Endothelial cell of umbilical vein (primary cell): ENCODE data around the gene SPTBN5. TPM values are rescaled to one million over a fixed set of nuclear protein-coding genes. Genes with fewer than 3 reads are reported as not detected.

Experiments used
- BruUV-seq: library from RNA; stranded (reverse); fragments of 400-500 nt; replicated peaks from 2 replicates; lab custom pipeline; 2021; lab: Mats Ljungman, UMichigan
- CTCF ChIA-PET: fragments of 300-600, 350-600 bp; sonication (Branson Sonifier 250); formaldehyde crosslinking; loops from one replicate; lab custom pipeline; 2021; ENCODE audit warnings: antibody characterized with exemption, inconsistent platforms; lab: Charles Lee
- POLR2A ChIA-PET: fragments of 300-600, 350-600 bp; sonication (Branson Sonifier 250); formaldehyde crosslinking; loops from one replicate; lab custom pipeline; 2021; ENCODE audit warnings: antibody characterized with exemption, inconsistent platforms; lab: Charles Lee
- DNase-seq: peaks from one replicate; pipeline ENCODE4 v3.0.0-alpha.2; 2011; ENCODE audit warnings: low read depth, low spot score
- FAIRE-seq: peaks from 2 replicates; lab custom pipeline; 2011; peaks lifted over from hg19 to GRCh38; lab: Jason Lieb, UNC
- H2AFZ ChIP-seq: 2 replicates; pipeline ENCODE4 v1.6.0; 2012; ENCODE audit warnings: low read depth, low read length, control low read depth, inconsistent platforms
- H3K27ac ChIP-seq: 2 replicates; pipeline ENCODE4 v1.5.1; 2011; ENCODE audit warnings: low read depth, mild to moderate bottlenecking, control low read depth, low read length, moderate library complexity; ENCODE audit not compliant: insufficient read depth
- H3K27me3 ChIP-seq, 2 experiments: 2 replicates each; pipeline versions ENCODE4 v1.6.0 to v1.6.1; 2011; ENCODE audit warnings: low read length in 2 of 2, mixed read lengths in 1 of 2; ENCODE audit not compliant: control insufficient read depth in 2 of 2, insufficient read depth in 2 of 2
- H3K36me3 ChIP-seq, 2 experiments: 2 replicates in 1 of 2; 3 replicates in 1 of 2; pipeline ENCODE4 v1.5.1; 2011; ENCODE audit warnings: low read length in 2 of 2, mild to moderate bottlenecking in 1 of 2, moderate library complexity in 1 of 2; ENCODE audit not compliant: control insufficient read depth in 2 of 2, insufficient read depth in 2 of 2; ENCODE audit errors: extremely low read depth in 1 of 2
- H3K4me1 ChIP-seq: 3 replicates; pipeline ENCODE4 v1.5.1; 2011; ENCODE audit warnings: mild to moderate bottlenecking, low read length; ENCODE audit not compliant: control insufficient read depth, insufficient read depth; ENCODE audit errors: extremely low read depth
- H3K4me2 ChIP-seq: 2 replicates; pipeline ENCODE4 v1.6.1; 2011; ENCODE audit warnings: low read length, control low read depth, mixed read lengths; ENCODE audit not compliant: insufficient read depth
- H3K4me3 ChIP-seq, 3 experiments: fragments of 200-600 bp in 1 of 3; sonication (generic), shearing (Covaris generic) in 1 of 3; replicated peaks in 1 of 3; 2 replicates each; pipeline ENCODE4 v1.5.1; 2011 to 2016; ENCODE audit warnings: control low read depth in 3 of 3, low read length in 3 of 3, mild to moderate bottlenecking in 2 of 3, inconsistent platforms in 1 of 3, low read depth in 1 of 3, moderate library complexity in 1 of 3; ENCODE audit not compliant: insufficient read depth in 1 of 3
- H3K79me2 ChIP-seq: 2 replicates; pipeline ENCODE4 v1.6.0; 2012; ENCODE audit warnings: low read length, inconsistent platforms; ENCODE audit not compliant: control insufficient read depth, insufficient read depth
- H3K9ac ChIP-seq: replicated peaks from 2 replicates; pipeline ENCODE3; 2011; ENCODE audit warnings: low read length, control low read depth; ENCODE audit not compliant: insufficient read depth; ENCODE audit errors: extremely low read depth
- H3K9me1 ChIP-seq: replicated peaks from 3 replicates; pipeline ENCODE4 v1.6.0; 2011; ENCODE audit warnings: mild to moderate bottlenecking, low read length; ENCODE audit not compliant: control insufficient read depth, insufficient read depth; ENCODE audit errors: extremely low read depth
- H3K9me3 ChIP-seq: replicated peaks from 2 replicates; pipeline ENCODE4 v1.5.1; 2012; ENCODE audit warnings: low read length, inconsistent platforms; ENCODE audit not compliant: control insufficient read depth, insufficient read depth
- H4K20me1 ChIP-seq: replicated peaks from 2 replicates; pipeline ENCODE3; 2011; ENCODE audit warnings: mild to moderate bottlenecking, low read length; ENCODE audit not compliant: control insufficient read depth, insufficient read depth; ENCODE audit errors: extremely low read depth
- CTCF ChIP-seq, 2 donors: IDR thresholded peaks; 1 replicate in 1 of 2; 2 replicates in 1 of 2; pipeline ENCODE4 v1.5.1; 2011; ENCODE audit warnings: low read length in 2 of 2, mild to moderate bottlenecking in 2 of 2, moderate library complexity in 2 of 2, control low read depth in 1 of 2, inconsistent platforms in 1 of 2, low read depth in 1 of 2; ENCODE audit not compliant: insufficient read depth in 1 of 2; ENCODE audit errors: extremely low read depth in 1 of 2
- EZH2 ChIP-seq: IDR thresholded peaks from 2 replicates; pipeline ENCODE4 v1.6.1; 2012; ENCODE audit warnings: borderline replicate concordance, low read depth, mild to moderate bottlenecking, moderate library complexity, low read length, inconsistent platforms; ENCODE audit not compliant: severe bottlenecking
- FOS ChIP-seq: IDR thresholded peaks from 2 replicates; pipeline ENCODE4 v1.6.1; 2011; ENCODE audit warnings: mild to moderate bottlenecking, low read length, moderate library complexity, borderline replicate concordance; ENCODE audit not compliant: insufficient read depth
- GATA2 ChIP-seq: IDR thresholded peaks from 2 replicates; pipeline ENCODE4 v1.7.0; 2011; ENCODE audit warnings: low read depth, mild to moderate bottlenecking, moderate library complexity, mixed read lengths, low read length; ENCODE audit not compliant: insufficient read length, insufficient read depth
- MAX ChIP-seq: IDR thresholded peaks from 2 replicates; pipeline ENCODE4 v1.6.1; 2011; ENCODE audit not compliant: insufficient read depth, insufficient read length
- POLR2A ChIP-seq: IDR thresholded peaks from 2 replicates; pipeline ENCODE4 v1.6.1; 2012; ENCODE audit warnings: low read depth, mild to moderate bottlenecking, control low read depth, low read length
- POLR2AphosphoS5 ChIP-seq: IDR thresholded peaks from 2 replicates; pipeline ENCODE4 v1.6.1; 2012; ENCODE audit warnings: low read depth, mild to moderate bottlenecking, control low read depth, low read length, moderate library complexity; ENCODE audit not compliant: insufficient read depth
- dilution Hi-C: fragments of 300-500 bp; cut with MboI; formaldehyde crosslinking; loops from one replicate; pipeline ENCODE4 v1.15.0; 2019; ENCODE audit warnings: low sequenced_read_pairs; ENCODE audit not compliant: extremely low pct_ligation_motif_present
- intact Hi-C: fragments of 100-400 bp; cut with micrococcal nuclease; formaldehyde crosslinking; loops from one replicate; pipeline ENCODE4 v1.10.0; 2022
- polyA plus RNA-seq, 4 experiments: library from polyadenylated mRNA; depleted of rRNA in 3 of 4; stranded (reverse) in 3 of 4; unstranded in 1 of 4; fragments of >200 nt; gene quantifications; 2 replicates each; pipeline versions ENCODE4 v1.2.1 to v1.2.3, GENCODE V29; 2011 to 2012; ENCODE audit warnings: missing spikeins in 1 of 4
- total RNA-seq: library from RNA; stranded (reverse); gene quantifications from 2 replicates; pipeline ENCODE4 v1.2.3, GENCODE V29; 2021

SPTBN5 gene
- total and polyA plus RNA-seq, 2 donors (not counting 3 experiments of a cell fraction or from before 2014, with no cell fraction given) = 12.0 to 19.0 TPM

- Histone ChIP-seq H3K36me3 (peaks cover 0 to under 1% of the 10 kb centered on the region in 2 experiments), H3K4me2 (no peak overlapping the region), H3K27ac (no peak overlapping the region), H3K9ac (no peak overlapping the region), H3K27me3 (no peaks in the 10 kb centered on the region), H3K4me1 (peaks cover 27% of the 10 kb centered on the region), H3K9me1 (no peaks in the 10 kb centered on the region), H3K79me2 (peaks cover 15% of the 10 kb centered on the region), H3K4me3 (no peak overlapping the region), H3K9me3 (no peaks in the 10 kb centered on the region), H2AFZ (no peak overlapping the region), H4K20me1 (no peaks in the 10 kb centered on the region)
- FAIRE-seq (no peak), DNase-seq (no peak)
- BruUV-seq = no TSS peak
- intact Hi-C loops = no loop called here
- POLR2A ChIA-PET = no interaction called here
- TF ChIP-seq POLR2AphosphoS5 = no peak
- TF ChIP-seq MAX = no peak
- no peak for TF ChIP-seq EZH2
- TF ChIP-seq POLR2A = no peak
- TF ChIP-seq FOS = no peak
- no peak for TF ChIP-seq CTCF (IDR thresholded peaks at IDR 0.05; ENCODE audit: extremely low read depth in 1 of 2, insufficient read depth in 1 of 2, low read depth in 1 of 2, low read length in 2 of 2)
- TF ChIP-seq GATA2 = no peak
- CTCF ChIA-PET = interaction anchor here (1.1 to 15.9 kb wide), 4 partner anchors 17 to 202 kb away, joined by 3 to 754 read pairs (median 6); partner anchors contain the start of gene MAPKBP1
- dilution Hi-C loops = no loop called here
Observed at GRCh38 chr15:41805711-41806110, 88.1 kb downstream of the SPTBN5 start.
